Measurements from ENCODE around the gene SLC38A1.

Gene SLC38A1

GRCh38 chr12:46230983-46231382 is 37.9 kb downstream of the SLC38A1 start:
- no peak for DNase-seq (ENCODE audit: low spot score)

- no peak for DNase-seq (ENCODE audit: low spot score)
These were observed 38.5 kb downstream of the SLC38A1 start for GRCh38 chr12:46230306-46230705.

GRCh38 chr12:46227616-46228015 is 41.2 kb downstream of the SLC38A1 start:
- no peak for DNase-seq (ENCODE audit: low spot score)

- DNase-seq (ENCODE audit: low spot score), result no peak
These were observed 44.5 kb downstream of the SLC38A1 start for GRCh38 chr12:46224386-46224785.

GRCh38 chr12:46223047-46223446 is 45.8 kb downstream of the SLC38A1 start:
- no peak for DNase-seq (ENCODE audit: low spot score)

DNA sequence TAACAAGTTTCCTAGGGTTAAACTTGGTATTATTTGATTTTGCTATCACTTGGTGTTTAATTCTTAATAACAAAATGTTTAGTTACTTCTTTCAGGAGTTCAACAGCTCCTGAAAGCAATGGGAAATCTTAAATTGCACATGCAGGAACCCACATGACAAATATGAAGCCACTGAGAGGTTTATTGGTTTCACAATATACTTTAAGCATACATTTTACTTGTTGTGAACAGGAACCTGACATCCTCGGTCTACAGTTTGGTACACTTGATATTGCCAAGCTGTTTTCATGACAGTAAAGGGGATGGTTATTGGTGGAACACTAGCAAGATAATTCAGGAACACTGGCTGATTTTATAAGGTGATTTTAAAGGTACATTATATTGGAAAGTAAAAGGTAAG is 46.2 kb downstream of the SLC38A1 start:
- DNase-seq (ENCODE audit: low spot score), result no peak

GRCh38 chr12:46221255-46222128 is 47.4 kb downstream of the SLC38A1 start:
- no peak for DNase-seq (ENCODE audit: low spot score)

- no peak for DNase-seq (ENCODE audit: low spot score)
These were observed 48.8 kb downstream of the SLC38A1 start for GRCh38 chr12:46219877-46220655.

GRCh38 chr12:46219132-46219876 is 49.5 kb downstream of the SLC38A1 start:
- no peak for DNase-seq (ENCODE audit: low spot score)

DNA sequence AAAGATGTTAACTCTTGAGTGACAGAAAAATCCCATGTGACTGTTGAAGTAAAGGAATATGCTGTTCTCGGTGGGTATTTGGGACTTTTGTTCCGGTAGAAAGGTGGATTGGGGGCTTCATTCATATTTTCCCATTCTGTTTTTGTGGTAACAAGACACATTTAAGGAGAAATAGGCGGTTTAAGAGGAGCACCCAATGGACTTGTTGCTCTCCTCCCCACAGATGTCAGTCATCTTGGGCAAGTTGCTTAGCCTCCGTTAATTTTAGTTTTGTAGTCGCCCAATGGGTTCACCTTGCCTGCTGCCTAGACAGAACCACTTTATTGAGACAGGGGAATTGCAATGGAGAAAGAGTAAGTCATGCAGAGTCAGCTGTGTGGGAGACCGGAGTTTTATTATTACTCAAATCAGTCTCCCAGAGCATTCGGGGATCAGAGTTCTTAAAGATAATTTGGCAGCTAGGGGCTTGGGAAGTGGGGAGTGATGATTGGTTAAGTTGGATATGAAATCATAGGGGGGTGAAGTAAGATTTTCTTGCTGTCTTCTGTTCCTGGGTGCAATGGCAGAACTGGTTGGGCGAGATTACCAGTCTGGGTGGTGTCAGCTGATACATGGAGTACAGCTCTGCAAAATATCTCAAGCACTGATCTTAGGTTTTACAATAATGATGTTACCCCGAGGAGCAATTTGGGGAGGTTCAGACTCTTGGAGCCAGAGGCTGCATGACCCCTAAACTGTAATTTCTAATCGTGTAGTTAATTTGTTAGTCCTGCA is 50.3 kb downstream of the SLC38A1 start:
- no peak for DNase-seq (ENCODE audit: low spot score)

GRCh38 chr12:46217541-46218321 is 51.1 kb downstream of the SLC38A1 start:
- DNase-seq (ENCODE audit: low spot score), result no peak

DNA sequence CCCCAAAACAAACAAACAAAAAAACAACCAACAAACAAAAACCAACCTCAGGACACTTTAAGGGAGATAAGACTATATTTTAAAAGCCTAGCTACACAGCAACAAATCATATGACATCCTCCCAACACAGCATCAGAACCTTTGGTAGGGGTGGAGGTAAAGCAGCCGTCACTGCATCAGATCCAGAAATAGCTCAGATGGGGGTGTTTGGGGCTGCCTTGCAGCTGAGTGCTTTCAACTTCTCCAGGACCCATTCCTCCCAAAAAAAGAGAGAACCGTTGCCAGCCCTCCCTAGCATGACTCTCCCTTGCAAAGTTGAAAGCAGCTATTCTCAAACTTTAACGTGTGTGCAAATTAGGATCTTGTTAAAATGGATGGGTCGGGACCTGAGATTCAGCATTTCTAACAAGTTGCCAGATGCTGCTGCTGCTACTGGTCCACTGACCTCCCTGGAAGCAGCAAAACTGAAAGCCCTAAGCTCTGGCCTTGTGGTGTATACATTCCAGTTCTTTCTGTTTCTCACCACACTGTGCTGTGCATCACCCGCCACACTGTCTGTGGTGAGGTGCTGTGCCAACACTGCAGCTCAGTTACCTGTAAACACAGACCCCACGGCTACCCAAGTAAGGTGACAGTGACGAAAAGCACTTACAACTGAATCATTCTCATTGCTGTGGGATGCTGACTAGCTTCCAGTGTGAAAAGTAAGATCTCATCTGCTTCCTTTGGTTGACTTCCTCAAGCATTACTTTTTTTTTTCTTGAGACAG is 54.0 kb downstream of the SLC38A1 start:
- DNase-seq (ENCODE audit: low spot score), result no peak

DNA sequence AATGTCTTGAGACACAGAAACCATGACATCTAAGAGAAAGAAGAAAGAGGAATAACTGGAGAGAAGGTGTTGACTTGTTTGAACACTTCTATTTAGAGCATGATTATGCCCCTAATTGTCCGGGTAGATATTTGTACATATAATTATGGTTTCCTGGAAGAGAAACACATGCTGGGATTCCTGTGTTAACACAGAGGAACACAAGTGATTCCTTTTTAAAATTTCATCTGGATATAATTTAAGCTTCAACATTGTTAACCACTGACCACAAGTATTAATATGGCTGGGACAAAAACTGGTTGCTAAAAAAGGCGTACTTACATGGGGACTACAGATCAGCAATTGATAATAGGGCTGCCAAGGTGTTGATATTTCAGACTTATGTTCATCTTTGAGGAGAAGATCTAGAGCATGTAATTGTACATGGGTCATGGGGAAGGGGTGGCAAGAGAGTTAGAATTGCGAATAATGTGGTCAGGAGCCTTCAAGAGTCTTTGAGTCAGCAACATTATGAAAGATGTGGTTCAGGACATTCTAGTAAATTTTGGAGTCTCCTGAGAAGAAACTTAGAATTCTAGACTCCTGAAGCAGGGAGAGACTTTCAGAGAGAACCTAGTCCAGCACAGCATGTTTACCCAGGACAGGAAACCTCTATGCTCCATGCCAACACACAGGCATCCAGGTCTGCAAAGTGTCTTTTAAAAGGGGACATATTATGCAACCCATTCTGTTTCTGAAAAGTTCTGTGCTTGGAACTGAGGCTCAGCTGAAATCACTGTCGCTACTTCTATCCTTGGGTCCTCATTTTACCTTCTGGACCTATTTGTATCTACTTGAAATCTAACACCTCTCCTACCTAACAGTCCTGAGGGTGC is 56.5 kb downstream of the SLC38A1 start:
- DNase-seq (ENCODE audit: low spot score), result no peak

GRCh38 chr12:46210873-46211439 is 57.9 kb downstream of the SLC38A1 start:
- DNase-seq (ENCODE audit: low spot score), result no peak

- DNase-seq (ENCODE audit: low spot score), result no peak
These were observed 58.6 kb downstream of the SLC38A1 start for GRCh38 chr12:46209914-46210872.

DNA sequence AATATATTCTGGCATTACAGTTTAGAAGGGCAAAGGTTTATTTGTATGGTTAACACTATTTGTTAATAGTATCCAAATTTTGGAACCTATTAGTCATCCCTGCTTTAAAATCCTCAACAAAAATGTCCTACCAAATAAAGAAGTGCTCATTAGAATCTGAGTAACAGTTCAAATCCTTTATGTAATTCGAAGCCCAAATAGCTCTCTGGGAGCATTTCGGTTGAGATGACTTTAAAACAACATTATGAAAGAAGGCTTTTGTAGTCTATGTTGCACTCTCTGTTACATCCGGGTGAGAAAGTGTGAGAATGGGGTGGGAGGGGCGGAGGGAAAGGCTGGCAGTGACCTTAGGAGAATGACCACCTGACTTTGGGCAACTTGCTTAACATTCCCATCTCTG is 59.7 kb downstream of the SLC38A1 start:
- DNase-seq (ENCODE audit: low spot score), result no peak

DNA sequence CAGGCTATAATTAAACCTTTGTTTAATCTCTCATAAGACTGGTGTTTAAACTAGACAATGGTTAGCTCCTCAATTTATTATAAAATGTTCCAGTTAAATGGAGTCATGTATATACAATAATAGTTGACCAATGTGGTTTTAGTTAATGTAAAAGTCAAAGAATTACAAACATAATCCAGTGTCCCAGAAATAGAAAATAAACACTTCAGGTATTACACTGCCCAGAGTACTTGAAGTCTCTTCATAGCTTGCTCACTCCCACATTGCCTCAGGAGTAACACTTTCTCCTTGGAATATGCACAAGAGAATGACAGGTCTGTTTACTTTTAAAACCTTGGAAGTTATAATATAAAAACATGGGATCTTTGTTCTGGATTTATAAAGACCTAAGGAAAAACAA is 60.5 kb downstream of the SLC38A1 start:
- DNase-seq (ENCODE audit: low spot score), result no peak

DNA sequence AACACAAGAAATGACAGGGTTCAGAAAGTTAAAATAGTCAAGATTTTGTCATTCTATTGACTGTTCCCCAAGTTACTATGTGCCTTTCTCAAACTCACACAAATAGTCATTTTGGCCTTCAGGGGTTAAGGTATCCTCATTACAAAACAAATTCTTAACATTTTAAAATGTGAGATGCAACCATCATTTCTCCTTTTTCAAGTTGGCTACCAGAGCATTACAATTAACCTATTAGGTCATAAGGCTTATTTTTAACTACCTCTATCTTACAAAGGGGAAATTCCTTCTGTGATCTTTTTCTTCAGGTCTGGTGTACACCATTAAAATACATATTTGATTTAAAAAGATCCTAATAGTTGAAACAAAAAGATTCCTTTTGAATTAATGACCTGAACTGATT is 61.2 kb downstream of the SLC38A1 start:
- DNase-seq (ENCODE audit: low spot score), result no peak

All from ecto neural progenitor cell (in vitro differentiated cells).